SW480 (cell line): ENCODE results near the gene OSBPL5.
A peak's percentile ranks its signal among the peaks of the same experiment; 100 is the strongest.

ENCODE experiments used
- DNase-seq: peaks from one replicate; pipeline ENCODE4 v3.0.0-alpha.2; 2016; ENCODE audit warnings: low spot score

Gene OSBPL5

DNA sequence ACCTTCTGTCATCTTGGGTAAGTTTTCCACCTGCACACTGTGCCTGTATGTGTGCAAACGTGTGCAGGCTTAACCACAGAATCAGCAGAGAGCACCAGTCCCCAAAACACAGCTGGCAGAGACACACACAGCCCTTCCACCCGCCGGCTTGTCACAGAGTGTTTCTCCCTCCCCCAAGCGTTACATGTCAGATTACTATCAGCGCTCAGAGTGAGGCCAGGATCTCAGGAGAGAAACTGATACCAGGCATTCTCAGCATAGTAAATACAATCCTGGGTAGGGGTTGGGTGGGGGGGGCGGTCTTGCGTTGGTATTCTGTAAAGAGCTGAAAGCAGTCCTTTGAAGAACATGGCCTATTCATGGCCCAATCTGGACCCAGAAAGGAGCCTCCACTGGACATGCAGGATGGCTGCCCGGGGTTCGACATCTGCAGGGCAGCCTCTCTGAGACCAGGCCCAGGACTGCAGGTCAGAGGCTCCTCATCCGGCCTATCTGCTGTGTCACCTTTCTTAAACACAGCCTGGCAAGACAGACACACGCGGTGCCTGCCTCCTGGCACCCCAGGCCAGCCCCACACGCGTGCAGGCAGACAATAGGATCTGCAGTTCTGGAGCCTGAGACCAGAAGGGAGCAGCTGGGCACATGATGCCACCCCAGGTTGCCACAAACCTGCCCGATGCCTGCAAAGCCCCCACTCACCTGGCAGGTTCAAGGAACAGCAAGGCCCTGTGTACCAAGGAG lies 1.7 kb downstream of the OSBPL5 start:
- no peak for DNase-seq

DNA sequence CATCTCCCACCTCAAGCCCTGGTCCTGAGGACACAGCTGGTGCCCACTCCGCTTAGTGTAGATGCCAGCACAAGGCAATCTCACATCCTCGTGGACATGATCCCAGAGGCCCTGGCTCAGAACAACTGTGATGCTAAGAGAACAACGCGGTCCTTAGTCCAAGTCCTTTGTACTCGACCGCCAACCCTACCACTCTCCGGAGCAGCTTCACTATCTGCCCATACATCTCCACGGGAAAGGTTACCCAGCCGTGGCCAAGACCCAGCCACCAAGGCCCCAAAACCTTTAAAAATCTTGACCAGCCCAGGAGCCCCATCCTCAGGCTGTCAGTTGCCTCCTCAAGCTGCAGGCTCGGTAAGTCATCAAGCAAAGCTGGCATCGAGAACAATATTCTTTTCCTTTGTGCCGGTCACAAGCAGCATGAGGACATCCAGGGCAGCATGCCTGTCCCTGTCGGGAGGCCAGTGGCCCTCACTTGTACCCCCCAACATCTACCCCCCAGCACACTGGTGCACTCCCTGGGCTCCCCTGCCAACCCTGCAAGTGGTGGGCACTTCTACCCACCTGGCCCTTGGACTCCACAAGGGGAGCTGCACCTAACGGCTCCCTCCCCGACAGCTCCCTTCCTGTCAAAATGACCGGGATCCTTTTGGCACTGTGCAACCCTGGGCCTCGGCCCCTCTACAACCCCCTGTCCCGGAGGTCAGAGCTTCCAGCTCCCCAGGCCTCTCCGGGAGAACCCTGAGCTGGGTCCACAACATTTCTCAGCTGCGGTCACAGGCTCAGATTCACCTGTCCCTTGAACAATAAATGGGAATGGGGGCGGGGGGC lies 2.5 kb downstream of the OSBPL5 start:
- no peak for DNase-seq

DNA sequence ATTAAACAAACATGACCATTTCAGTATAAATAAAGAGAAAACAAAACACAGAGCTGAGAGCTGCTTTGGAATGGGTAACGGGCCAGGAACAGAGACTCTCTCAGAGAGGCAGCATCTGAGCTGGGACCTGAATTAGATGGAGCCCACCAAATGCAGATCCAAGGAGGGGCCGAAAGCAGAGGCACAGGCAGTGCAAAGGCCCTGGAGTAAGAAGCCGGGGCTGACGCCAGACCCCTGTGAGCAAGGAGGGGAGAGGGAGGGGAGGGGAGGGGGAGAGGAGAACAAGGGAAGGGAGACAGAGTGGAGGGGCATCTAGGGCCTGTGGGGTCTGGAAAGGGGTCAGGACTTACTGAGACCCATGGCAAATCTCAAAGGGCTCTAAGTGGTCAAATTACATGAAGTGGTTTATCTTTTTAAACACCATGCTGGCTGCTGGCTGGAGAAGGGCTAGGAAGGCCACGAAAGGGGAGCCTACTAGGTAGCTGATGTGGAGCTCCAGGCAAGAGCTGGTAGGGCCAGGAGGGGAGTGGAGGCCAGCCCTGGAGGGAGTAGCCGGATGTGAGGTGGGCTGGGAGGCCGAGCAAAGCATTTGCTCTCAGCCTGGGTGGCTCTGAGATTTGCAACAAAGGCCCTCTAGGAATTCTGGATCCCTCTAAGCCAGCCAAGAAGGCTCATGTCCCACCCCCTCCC lies 3.2 kb downstream of the OSBPL5 start:
- DNase-seq = no peak

DNA sequence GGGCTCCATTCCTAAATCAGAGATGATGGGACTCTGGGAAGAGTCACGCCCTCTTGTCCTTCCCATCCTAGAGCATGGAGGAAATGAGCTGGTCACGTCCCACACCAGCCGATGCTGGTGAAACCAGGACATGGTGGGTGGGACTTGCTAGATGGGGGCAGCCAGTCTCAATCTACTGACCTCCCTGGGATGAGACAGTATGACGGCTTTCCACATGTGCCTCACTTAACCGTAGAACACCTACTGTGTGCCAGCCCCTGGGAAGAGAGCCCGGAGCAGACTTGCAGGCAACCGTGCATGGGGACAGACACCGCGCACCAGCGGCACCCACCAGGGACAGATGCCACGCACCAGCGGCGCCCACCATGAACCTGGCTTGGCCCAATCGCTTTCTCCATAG lies 3.8 kb downstream of the OSBPL5 start:
- DNase-seq = no peak

DNA sequence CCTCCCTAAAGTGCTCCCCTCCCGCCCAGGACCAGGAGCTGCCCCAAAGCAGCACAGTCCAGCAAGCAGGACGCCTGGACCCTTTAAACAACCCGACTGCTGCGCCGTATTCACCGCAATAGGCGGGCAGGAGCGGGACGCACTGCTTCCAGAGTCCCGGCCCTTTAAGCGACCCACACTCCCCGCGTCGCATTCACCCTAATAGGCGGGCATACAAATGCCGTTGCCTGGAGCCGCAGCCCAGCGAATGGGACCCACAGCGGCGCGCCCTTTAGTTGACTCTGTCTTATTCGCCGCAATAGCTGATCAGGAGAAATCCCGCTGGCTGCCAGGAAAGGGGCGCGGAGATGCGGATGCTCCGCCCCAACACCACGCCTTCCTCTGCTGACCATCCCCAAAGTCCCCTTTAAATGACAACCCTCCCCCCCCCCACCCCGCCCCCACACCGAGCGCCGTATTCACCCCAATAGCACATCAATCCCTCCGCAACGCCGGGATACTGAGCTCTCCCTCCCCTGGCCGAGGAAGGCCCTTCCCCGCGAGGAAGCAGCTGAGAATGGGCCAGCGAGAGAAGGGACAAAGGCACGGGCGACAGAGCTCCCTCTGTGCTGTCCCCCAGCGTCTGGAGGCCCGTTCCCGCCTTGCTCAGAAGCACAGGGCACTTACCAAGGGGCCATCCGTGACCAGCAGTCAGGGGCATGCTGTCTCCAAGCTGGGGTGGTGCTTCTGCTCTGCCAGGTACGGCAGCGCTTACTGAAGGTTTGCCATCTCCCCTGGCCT lies 4.7 kb downstream of the OSBPL5 start:
- peak; percentile 90 for DNase-seq

DNA sequence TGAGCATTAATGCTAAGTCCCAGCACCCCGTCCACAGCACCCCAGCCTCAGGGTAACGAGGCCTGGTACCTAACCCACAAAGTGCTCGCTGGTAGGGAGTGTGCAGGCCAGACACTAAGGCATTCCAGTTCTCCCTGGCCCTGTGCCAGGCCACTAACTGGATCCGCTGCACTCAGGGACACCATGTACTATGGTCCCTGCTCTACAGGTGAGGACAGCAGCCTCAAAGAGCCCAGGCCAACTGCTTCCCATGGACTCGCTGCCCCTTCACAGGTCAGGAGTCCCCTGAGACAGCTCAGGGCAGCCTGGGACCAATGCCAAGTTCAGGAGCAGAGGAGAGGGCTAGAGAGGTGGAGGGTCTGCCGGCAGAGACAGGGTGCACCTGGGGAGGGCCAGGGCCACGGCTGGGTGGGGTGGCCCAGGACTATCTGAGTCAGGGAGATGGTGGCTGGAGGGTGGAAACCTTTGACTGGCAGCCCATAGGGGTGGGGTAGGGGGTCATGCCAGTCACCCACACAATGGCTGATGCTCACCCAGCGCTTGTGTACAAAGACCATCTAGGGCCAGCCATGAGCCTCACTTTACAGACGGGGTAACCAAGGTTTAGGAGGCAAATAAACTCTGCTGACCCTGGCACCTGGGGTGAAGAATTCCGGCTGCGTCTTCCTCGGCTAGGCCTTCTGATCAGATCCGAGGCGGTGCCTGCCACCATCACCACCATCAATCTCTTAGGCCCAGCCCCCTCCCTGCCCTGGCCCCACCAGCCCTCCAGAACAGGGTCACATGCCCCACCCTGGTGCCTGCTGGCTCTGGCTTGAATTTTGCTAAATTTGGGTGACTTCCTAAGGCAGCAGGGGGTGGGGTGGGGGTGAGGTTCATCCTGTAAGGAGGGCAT lies 5.6 kb downstream of the OSBPL5 start:
- no peak for DNase-seq

DNA sequence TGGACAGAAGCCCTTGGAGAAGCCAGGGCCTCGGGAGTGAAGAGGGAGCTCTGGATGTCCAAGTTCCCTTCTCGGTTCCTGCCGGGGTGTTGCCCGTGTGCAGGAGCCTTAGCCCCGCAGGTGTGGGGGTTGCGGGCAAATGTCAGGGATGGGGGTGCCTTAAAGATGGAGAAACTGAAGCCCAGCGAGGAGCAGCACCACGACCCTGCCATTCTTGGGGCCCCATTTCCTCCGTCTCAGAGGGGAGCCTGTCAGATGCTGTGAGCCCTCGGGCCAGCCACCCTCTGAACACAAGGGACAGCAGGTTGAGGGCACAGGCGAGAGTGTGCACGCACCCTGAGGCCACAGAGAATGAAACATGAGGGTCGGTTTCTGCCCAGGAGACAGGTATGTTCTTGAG lies 6.3 kb downstream of the OSBPL5 start:
- no peak for DNase-seq

DNA sequence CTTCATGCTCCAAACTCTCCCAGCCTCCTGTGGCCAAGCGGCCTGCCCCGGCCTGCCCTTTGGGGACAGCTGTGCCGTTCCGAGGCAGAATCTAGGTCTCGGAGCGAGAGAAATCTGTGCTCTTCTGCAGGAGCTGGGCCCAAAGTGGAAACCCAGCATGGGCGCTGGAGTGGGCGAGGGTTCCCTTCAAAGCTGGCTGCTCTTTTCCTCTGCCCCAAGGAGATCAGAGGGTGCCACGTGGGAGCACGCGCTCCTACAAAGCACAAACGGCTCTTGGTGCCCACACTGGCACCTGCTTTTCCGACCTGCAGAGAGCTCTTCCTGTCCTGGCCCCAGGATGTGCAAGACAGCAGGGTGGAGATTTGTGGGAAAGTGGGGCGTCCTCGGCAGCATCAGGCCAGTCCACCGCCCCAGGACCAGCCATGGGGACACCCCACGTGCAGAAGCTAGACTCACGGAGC lies 6.9 kb downstream of the OSBPL5 start:
- DNase-seq = no peak

DNA sequence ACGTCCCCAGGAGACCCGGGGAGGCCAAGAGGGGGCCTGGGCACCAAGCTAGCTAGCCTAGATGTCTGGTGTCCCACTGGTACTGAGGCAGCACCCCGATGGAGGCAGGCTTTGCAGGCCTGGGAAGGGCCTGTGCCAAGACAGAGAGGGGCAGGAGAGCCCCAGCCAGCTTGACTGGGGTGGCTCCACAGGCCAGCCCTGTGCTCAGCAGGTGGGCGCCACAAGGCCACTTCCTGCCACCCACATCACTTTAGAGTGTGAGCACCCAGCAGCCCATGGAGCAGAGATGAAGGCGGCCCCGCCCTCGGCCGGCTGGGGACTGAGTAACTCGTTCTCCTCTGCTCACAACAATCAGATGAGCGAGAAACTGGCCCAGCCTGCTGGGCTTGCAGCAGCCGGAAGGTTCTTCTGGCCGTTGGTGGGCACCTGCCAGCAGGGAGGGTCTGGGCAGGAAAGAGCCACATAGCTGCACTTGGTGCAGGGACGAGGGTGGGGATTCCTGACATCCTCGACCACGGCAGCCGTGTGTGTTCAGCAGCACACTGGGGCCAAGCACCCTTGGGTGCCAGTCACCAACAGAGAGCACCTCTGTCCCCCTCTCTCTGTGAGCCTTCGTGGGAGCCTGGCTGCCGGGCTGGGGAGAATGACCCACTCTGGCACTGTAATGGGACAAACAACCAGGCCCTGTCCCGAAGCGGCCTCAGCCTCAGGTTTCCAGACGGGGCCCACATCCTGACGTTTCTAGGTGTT lies 7.6 kb downstream of the OSBPL5 start:
- peak; percentile 54 for DNase-seq

DNA sequence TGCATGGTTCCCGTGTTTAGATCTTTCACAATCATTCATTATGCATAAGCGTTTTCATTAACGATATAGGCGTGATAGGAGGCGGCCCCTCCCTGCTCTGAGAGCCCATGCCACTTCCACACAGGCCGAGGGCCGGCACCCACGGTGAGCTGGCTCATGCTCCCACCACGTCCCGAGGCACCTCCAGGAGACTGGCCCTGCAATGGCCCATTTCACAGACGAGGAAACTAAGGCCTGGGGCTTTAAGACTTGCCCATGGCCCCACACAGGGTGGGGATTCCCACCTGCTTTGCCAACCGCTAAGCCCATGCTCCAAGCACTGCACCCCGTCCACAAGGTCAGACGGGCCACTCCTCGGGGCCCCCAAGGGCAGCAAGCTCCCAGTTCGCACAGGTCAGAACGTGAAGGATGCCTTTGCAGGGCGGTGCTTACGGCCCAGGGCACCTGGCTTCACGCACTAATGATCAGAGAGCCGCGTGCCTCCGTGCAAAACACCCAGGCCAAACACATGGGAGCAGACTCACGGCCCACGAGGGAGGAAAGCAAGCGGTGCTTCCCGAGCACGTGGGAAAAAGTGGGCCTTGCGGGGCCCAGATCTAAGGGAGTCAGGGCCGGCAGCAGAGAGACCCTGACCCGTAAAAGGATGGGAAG lies 8.3 kb downstream of the OSBPL5 start:
- DNase-seq = peak; percentile 44

DNA sequence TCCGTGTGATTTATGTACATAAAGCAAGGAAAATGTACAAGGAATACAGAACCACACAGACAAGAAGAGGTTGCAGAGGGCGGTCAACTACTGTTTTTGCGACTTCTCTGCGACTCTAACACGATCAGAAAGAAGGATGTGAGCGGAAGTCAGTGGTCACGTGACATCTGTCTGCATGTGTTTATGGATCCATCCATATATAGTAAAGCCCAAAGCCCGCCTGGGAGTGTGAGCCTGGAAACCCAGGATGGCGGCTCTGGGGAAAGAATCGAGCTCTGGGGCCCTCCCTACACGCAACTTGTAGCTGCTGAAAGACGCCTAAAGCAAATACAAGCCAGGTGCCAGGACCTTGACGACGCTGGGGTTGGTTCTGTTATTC lies 8.8 kb downstream of the OSBPL5 start:
- DNase-seq = no peak

DNA sequence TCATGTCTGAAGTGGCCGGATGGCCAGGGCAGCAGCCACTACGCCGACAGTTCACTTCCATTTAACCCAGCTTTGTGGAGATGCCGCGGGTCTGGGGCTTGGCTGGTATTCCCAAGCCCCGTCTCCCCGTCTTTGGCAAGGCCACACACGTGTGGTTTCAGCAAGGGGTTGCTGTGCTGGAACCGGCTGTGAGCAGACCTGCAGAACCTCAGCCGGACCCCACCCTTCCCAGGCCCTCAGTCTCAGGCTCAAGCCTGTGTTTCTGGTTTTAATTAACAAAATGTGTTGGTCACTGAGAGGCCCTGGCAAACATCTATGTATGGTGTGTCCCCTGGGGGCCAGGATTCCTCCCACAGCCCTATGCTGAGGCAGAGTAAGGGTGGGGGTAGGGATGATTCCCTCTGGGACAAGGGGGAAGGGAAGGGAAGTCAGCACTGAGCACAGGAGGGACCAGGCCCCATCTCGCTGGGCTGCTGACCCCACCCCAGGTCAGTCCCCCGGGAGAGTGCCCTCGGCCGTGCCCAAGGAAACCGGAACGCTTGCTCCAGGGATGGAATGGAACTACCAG lies 9.3 kb downstream of the OSBPL5 start:
- DNase-seq = no peak

DNA sequence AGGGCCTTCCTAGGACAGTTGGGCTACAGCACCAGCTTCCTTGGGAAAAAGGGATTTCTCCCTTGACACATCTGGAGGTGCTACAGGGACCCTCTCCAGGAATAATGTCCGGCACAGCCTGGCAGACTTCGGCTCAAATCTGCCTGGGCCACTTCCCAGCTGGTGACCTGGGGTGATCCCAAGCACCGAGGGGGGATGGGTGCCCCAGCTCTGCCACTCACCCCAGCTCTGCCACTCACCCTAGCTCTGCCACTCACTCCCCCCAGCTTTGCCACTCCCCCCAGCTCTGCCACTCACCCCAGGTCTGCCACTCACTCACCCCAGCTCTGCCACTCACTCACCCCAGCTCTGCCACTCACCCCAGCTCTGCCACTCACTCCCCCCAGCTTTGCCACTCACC lies 9.9 kb downstream of the OSBPL5 start:
- no peak for DNase-seq

DNA sequence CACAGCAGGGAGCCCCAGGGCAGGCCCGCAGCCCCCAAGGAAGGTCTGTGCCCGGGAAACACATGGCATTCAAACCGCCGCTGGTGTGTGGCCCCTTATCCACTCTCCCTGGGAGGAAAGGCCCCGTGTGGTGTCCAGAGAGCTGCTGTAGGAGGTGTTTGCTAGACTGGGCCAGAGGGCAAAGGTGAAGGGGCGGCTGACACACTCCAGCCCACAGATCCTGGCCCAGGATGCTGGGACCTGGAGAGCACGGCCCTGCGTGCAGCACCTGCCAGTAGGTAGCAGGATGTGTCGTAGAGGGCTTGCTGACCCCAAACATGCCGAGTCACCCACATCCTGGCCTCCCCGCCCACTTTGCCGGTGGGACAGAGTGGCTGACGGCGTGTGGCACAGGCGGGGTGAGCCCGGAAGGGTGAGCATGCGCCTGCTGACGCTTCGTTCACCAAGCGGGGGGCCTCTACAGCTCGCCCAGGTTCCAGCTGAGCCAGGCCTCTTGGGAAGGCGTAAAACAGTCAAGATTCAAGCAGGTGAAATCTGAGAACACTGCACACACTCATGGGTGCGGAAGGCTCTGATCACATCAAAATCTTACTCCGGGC lies 11.0 kb downstream of the OSBPL5 start:
- peak; percentile 67 for DNase-seq

DNA sequence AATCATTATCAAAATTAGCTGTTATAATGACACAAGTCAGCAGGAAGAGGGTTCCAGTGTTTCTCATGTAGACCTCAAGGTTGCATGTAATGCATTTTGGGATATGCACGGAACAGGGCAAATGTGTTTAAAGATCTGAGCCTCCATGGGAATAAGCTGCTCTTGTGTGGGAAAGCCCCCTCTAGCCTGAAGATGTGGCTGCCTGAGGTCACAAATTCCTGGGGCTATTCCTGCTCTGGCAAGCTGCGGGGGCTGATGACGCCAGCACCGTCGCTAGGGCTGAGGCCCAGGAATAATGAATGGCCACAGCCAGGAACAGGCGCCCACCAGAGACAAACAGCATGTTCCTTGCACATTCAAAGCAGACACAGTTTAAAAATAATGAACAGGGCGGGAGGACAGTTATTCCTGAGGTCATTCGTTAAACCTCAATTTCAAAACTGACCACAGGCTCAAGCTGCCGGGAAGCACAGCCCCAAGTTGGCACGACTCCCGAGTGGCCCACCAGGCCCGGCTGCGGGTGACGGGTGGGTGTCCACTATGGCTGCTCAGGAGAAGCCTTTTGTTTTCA lies 11.7 kb downstream of the OSBPL5 start:
- DNase-seq = peak; percentile 14

DNA sequence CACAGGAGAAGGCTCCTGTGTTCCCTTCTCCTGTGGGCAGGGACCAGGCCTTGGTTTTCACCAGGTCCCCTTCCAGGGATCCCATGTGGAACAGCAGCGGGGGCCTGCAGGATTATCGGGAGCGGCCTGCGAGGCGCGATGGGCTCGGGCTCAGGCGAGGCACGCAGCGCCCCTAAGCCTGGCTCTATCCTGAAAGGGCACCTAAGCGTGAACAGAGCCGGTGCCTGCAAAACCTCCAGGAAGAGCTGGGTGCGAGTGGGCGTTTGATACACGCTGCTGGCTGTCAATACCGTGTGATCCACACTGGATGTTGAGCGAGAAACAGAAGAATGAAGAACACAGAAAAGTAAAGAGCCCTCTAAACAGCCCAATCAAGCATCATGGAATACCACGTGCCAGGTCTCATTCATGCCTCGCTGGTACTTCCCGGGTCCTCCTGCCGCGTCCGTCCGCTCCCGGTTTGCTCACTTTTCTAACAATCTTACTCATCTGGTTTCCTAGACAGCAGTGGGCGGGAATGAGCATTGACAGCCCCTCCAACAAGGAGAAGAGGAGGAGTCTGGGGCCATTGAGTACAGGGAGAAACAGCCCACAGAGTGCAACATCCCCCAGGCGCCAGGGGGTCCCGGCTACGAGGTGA lies 12.5 kb downstream of the OSBPL5 start:
- DNase-seq = no peak

DNA sequence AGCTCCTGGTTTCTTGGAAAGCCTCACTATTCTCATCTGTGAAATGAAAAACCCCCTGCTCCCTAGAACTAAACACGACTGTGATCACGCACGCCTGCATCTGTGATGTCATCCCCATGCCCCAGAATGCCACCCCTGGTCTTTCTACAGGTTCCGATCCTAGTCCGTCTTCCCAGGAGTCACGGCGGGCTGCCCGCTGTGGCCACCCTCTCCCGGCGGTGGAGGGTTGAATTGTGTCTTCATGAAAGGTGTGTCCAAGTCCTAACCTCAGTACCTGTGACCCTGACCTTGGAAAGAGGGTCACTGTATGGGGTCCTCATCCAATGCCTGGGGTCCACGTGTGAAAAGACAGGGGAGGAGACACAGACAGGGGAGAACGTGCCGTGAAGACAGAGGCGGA lies 14.4 kb downstream of the OSBPL5 start:
- DNase-seq = no peak

DNA sequence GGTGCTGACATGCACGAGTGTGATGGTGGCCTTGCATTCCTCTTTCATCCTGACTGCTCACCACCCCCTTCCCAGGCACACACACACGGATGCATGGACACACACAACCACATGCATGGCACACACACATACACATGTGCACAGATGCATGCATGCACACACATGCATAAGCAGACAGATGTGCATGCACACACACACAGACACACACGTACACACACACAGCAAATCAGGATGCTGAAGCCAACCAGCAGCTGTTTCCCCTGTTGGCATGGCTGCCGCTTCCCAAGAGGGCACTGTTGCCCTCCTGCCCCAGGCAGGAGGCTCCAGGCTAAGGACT lies 15.3 kb downstream of the OSBPL5 start:
- DNase-seq = no peak
